Caco-2 (cell line): ENCODE results near the gene RAB19. TPM values are rescaled to one million over a fixed set of nuclear protein-coding genes. Genes with fewer than 3 reads are reported as not detected.

ENCODE experiments used
- BruUV-seq: library from RNA; stranded (reverse); fragments of 400-500 nt; replicated peaks from 2 replicates; lab custom pipeline; 2021; lab: Mats Ljungman, UMichigan
- CTCF ChIA-PET: fragments of 300-600 bp; sonication (Branson Sonifier 250); formaldehyde crosslinking; loops from one replicate; lab custom pipeline; 2022; ENCODE audit warnings: antibody characterized with exemption; lab: Charles Lee
- POLR2A ChIA-PET: fragments of 300-600 bp; sonication (Branson Sonifier 250); formaldehyde crosslinking; loops from one replicate; lab custom pipeline; 2022; ENCODE audit warnings: antibody characterized with exemption; lab: Charles Lee
- DNase-seq, 2 experiments: peaks; one replicate each; pipeline versions ENCODE4 v3.0.0 to v3.0.0-alpha.2; 2020 to 2022
- H3K27me3 ChIP-seq: replicated peaks from 2 replicates; pipeline ENCODE4 v1.6.0; 2011; ENCODE audit warnings: low read length; ENCODE audit not compliant: control insufficient read depth, insufficient read depth
- H3K36me3 ChIP-seq: 2 replicates; pipeline ENCODE4 v1.5.1; 2011; ENCODE audit warnings: low read length; ENCODE audit not compliant: control insufficient read depth, insufficient read depth
- H3K4me1 ChIP-seq: fragments of 250-450 bp; sonication (Bioruptor Pico); 2 replicates; pipeline ENCODE4 v1.5.1; 2020; ENCODE audit warnings: mild to moderate bottlenecking
- H3K4me3 ChIP-seq: 2 replicates; pipeline ENCODE4 v1.5.1; 2011; ENCODE audit warnings: low read depth, mild to moderate bottlenecking, control low read depth, low read length
- H3K9me3 ChIP-seq: fragments of 250-450 bp; sonication (Bioruptor Pico); 2 replicates; pipeline ENCODE4 v1.5.1; 2020; ENCODE audit warnings: mild to moderate bottlenecking, moderate library complexity
- H3K27ac Mint-ChIP-seq: one replicate; pipeline ENCODE4 v1.8.0; 2022; ENCODE audit warnings: mixed read lengths; ENCODE audit not compliant: unreplicated experiment
- H3K27me3 Mint-ChIP-seq: one replicate; pipeline ENCODE4 v1.8.0; 2022; ENCODE audit warnings: mixed read lengths; ENCODE audit not compliant: insufficient read depth, unreplicated experiment
- H3K36me3 Mint-ChIP-seq: one replicate; pipeline ENCODE4 v1.8.0; 2022; ENCODE audit warnings: mild to moderate bottlenecking, mixed read lengths; ENCODE audit not compliant: insufficient read depth, unreplicated experiment
- H3K4me1 Mint-ChIP-seq: one replicate; pipeline ENCODE4 v1.8.0; 2022; ENCODE audit warnings: low read depth, mixed read lengths; ENCODE audit not compliant: unreplicated experiment
- H3K4me3 Mint-ChIP-seq: one replicate; pipeline ENCODE4 v1.8.0; 2022; ENCODE audit warnings: mild to moderate bottlenecking, moderate library complexity, mixed read lengths; ENCODE audit not compliant: unreplicated experiment
- H3K9me3 Mint-ChIP-seq: one replicate; pipeline ENCODE4 v1.8.0; 2022; ENCODE audit warnings: mixed read lengths; ENCODE audit not compliant: unreplicated experiment
- CTCF ChIP-seq, 2 experiments: fragments of 200-600 bp in 1 of 2; IDR thresholded peaks; 1 replicate in 1 of 2; 2 replicates in 1 of 2; pipeline versions ENCODE4 v1.5.1 to v1.8.0; 2011 to 2022; ENCODE audit warnings: antibody characterized with exemption in 1 of 2, control low read depth in 1 of 2, inconsistent platforms in 1 of 2, low read depth in 1 of 2, low read length in 1 of 2, mild to moderate bottlenecking in 1 of 2, moderate library complexity in 1 of 2; ENCODE audit not compliant: insufficient read depth in 1 of 2, severe bottlenecking in 1 of 2, unreplicated experiment in 1 of 2
- intact Hi-C: fragments of 100-400 bp; cut with micrococcal nuclease; formaldehyde crosslinking; loops from one replicate; pipeline ENCODE4 v1.10.0; 2022; ENCODE audit not compliant: unreplicated experiment
- total RNA-seq: library from RNA; stranded (reverse); gene quantifications from 2 replicates; pipeline ENCODE4 v1.2.3, GENCODE V29; 2022

Gene RAB19
- total RNA-seq, 1 experiment from 2014 or later: 3.8 TPM

GRCh38 chr7:140458201-140458600 is 54.3 kb downstream of the RAB19 start:
- no peak overlapping the region for H3K4me3 ChIP-seq
- no peaks in the 10 kb centered on the region for H3K9me3 ChIP-seq
- Mint-ChIP-seq H3K27me3 (no peaks in the 10 kb centered on the region), H3K4me3 (no peak overlapping the region), H3K4me1 (peaks cover 15% of the 10 kb centered on the region), H3K9me3 (no peaks in the 10 kb centered on the region), H3K27ac (no peak overlapping the region), H3K36me3 (peaks cover 70% of the 10 kb centered on the region)
- H3K4me1 ChIP-seq: peaks cover 8% of the 10 kb centered on the region
- intact Hi-C loops: no loop called here
- no peak for DNase-seq
- ChIA-PET POLR2A (no interaction called here), CTCF (interaction anchor here (0.6 kb wide), 1 partner anchor 109 kb away, joined by 3 read pairs; no protein-coding TSS in a partner anchor)
- no peaks in the 10 kb centered on the region for H3K27me3 ChIP-seq
- no TSS peak for BruUV-seq
- H3K36me3 ChIP-seq: peaks cover 5% of the 10 kb centered on the region
- TF ChIP-seq CTCF (IDR thresholded peaks at IDR 0.05; ENCODE audit: insufficient read depth in 1 of 2, low read depth in 1 of 2, low read length in 1 of 2, severe bottlenecking in 1 of 2, unreplicated experiment in 1 of 2): no peak

GRCh38 chr7:140458916-140459315 is 55.1 kb downstream of the RAB19 start:
- peaks cover 8% of the 10 kb centered on the region for H3K4me1 Mint-ChIP-seq
- H3K36me3 ChIP-seq: peaks cover 5% of the 10 kb centered on the region
- no peak overlapping the region for H3K4me3 ChIP-seq
- H3K4me3 Mint-ChIP-seq: no peak overlapping the region
- H3K27me3 ChIP-seq: no peaks in the 10 kb centered on the region
- no peaks in the 10 kb centered on the region for H3K27me3 Mint-ChIP-seq
- H3K36me3 Mint-ChIP-seq: peaks cover 68% of the 10 kb centered on the region
- intact Hi-C loops: no loop called here
- no peak overlapping the region for H3K27ac Mint-ChIP-seq
- TF ChIP-seq CTCF (IDR thresholded peaks at IDR 0.05; ENCODE audit: insufficient read depth in 1 of 2, low read depth in 1 of 2, low read length in 1 of 2, severe bottlenecking in 1 of 2, unreplicated experiment in 1 of 2): no peak
- BruUV-seq: no TSS peak
- ChIA-PET POLR2A (no interaction called here), CTCF (interaction anchor here (0.6 kb wide), 1 partner anchor 108 kb away, joined by 3 read pairs; no protein-coding TSS in a partner anchor)
- no peaks in the 10 kb centered on the region for H3K9me3 Mint-ChIP-seq
- DNase-seq: no peak
- H3K4me1 ChIP-seq: 0 out of 2 replicates have a peak, but pooled peaks cover 1% of the 10 kb centered on the region
- H3K9me3 ChIP-seq: no peaks in the 10 kb centered on the region

- ChIA-PET CTCF (no interaction called here), POLR2A (no interaction called here)
- H3K4me3 Mint-ChIP-seq: no peak overlapping the region
- H3K4me1 ChIP-seq: no peaks in the 10 kb centered on the region
- H3K27me3 Mint-ChIP-seq: no peaks in the 10 kb centered on the region
- no peaks in the 10 kb centered on the region for H3K9me3 Mint-ChIP-seq
- no peaks in the 10 kb centered on the region for H3K9me3 ChIP-seq
- H3K36me3 Mint-ChIP-seq: peaks cover 64% of the 10 kb centered on the region
- BruUV-seq: no TSS peak
- TF ChIP-seq CTCF (IDR thresholded peaks at IDR 0.05; ENCODE audit: insufficient read depth in 1 of 2, low read depth in 1 of 2, low read length in 1 of 2, severe bottlenecking in 1 of 2, unreplicated experiment in 1 of 2): no peak
- no peaks in the 10 kb centered on the region for H3K4me1 Mint-ChIP-seq
- no peak overlapping the region for H3K27ac Mint-ChIP-seq
- no peak for DNase-seq
- no peak overlapping the region for H3K4me3 ChIP-seq
- H3K36me3 ChIP-seq: no peaks in the 10 kb centered on the region; the same call in 1 of the 2 replicates
- intact Hi-C loops: no loop called here
- H3K27me3 ChIP-seq: no peaks in the 10 kb centered on the region
Observed at GRCh38 chr7:140463111-140463510, 59.3 kb downstream of the RAB19 start.
